ENCODE measurements around the gene KRTAP24-1. TPM values are rescaled to one million over a fixed set of nuclear protein-coding genes. Genes with fewer than 3 reads are reported as not detected.

KRTAP24-1 gene
- total RNA-seq, 1 donor from 2014 or later = not detected

- Histone ChIP-seq H3K36me3 (no peaks in the 10 kb centered on the region), H3K27me3 (ENCODE audit: low read depth) (no peaks in the 10 kb centered on the region), H3K27ac (replicated peaks) (no peak overlapping the region), H3K4me1 (no peaks in the 10 kb centered on the region), H3K9me3 (replicated peaks) (no peaks in the 10 kb centered on the region), H3K4me3 (no peak overlapping the region)
- DNase-seq = no peak
- no peak for TF ChIP-seq CTCF (IDR thresholded peaks at IDR 0.05; ENCODE audit: borderline replicate concordance)
- intact Hi-C loops (cut with micrococcal nuclease) = no loop called here
These were observed 44.6 kb downstream of the KRTAP24-1 start for GRCh38 chr21:30238168-30238567.

- Histone ChIP-seq H3K36me3 (no peaks in the 10 kb centered on the region), H3K9me3 (replicated peaks) (peaks cover 7% of the 10 kb centered on the region), H3K4me3 (no peak overlapping the region), H3K4me1 (no peaks in the 10 kb centered on the region), H3K27me3 (ENCODE audit: low read depth) (no peaks in the 10 kb centered on the region), H3K27ac (replicated peaks) (no peak overlapping the region)
- DNase-seq = no peak
- TF ChIP-seq CTCF (IDR thresholded peaks at IDR 0.05; ENCODE audit: borderline replicate concordance) = no peak
- intact Hi-C loops (cut with micrococcal nuclease) = no loop called here
These were observed 48.1 kb downstream of the KRTAP24-1 start for GRCh38 chr21:30234643-30235042.

GRCh38 chr21:30234050-30234449 is 48.7 kb downstream of the KRTAP24-1 start:
- Histone ChIP-seq H3K27me3 (ENCODE audit: low read depth) (no peaks in the 10 kb centered on the region), H3K27ac (replicated peaks) (no peak overlapping the region), H3K4me3 (no peak overlapping the region), H3K4me1 (no peaks in the 10 kb centered on the region), H3K9me3 (replicated peaks) (peaks cover 7% of the 10 kb centered on the region), H3K36me3 (no peaks in the 10 kb centered on the region)
- intact Hi-C loops (cut with micrococcal nuclease) = no loop called here
- no peak for TF ChIP-seq CTCF (IDR thresholded peaks at IDR 0.05; ENCODE audit: borderline replicate concordance)
- DNase-seq = no peak

GRCh38 chr21:30233228-30234020 is 49.3 kb downstream of the KRTAP24-1 start:
- no peak for TF ChIP-seq CTCF (IDR thresholded peaks at IDR 0.05; ENCODE audit: borderline replicate concordance)
- Histone ChIP-seq H3K36me3 (no peaks in the 10 kb centered on the region), H3K4me1 (peaks cover under 1% of the 10 kb centered on the region), H3K27ac (replicated peaks) (no peak overlapping the region), H3K4me3 (no peak overlapping the region), H3K27me3 (ENCODE audit: low read depth) (no peaks in the 10 kb centered on the region), H3K9me3 (replicated peaks) (peaks cover 7% of the 10 kb centered on the region)
- intact Hi-C loops (cut with micrococcal nuclease) = no loop called here
- no peak for DNase-seq

- no peaks in the 10 kb centered on the region for H3K27me3 ChIP-seq (ENCODE audit: low read depth)
- no peaks in the 10 kb centered on the region for H3K36me3 ChIP-seq
- no peak for TF ChIP-seq CTCF (IDR thresholded peaks at IDR 0.05; ENCODE audit: borderline replicate concordance)
- peaks cover 7% of the 10 kb centered on the region for H3K9me3 ChIP-seq (replicated peaks)
- no peak overlapping the region for H3K27ac ChIP-seq (replicated peaks)
- peaks cover 13% of the 10 kb centered on the region for H3K4me1 ChIP-seq
- intact Hi-C loops (cut with micrococcal nuclease) = no loop called here
- DNase-seq = no peak
- H3K4me3 ChIP-seq = no peak overlapping the region
These were observed 50.7 kb downstream of the KRTAP24-1 start for GRCh38 chr21:30232011-30232410.

Other genes with a start within 250 kb of the KRTAP24-1 start
- gene CLDN17, start 116.1 kb downstream of the KRTAP24-1 start, total RNA-seq = not detected
- not detected for gene CLDN8, start 66.9 kb downstream of the KRTAP24-1 start, total RNA-seq
- gene KRTAP25-1, start 6.6 kb upstream of the KRTAP24-1 start, total RNA-seq = not detected
- not detected for gene KRTAP26-1, start 37.4 kb upstream of the KRTAP24-1 start, total RNA-seq
- gene KRTAP27-1, start 54.7 kb upstream of the KRTAP24-1 start, total RNA-seq = not detected
- not detected for gene KRTAP23-1, start 65.7 kb upstream of the KRTAP24-1 start, total RNA-seq
- gene KRTAP13-2, start 89.3 kb upstream of the KRTAP24-1 start, total RNA-seq = not detected
- gene KRTAP13-1, start 113.1 kb upstream of the KRTAP24-1 start, total RNA-seq = not detected
- gene KRTAP13-3, start 143.0 kb upstream of the KRTAP24-1 start, total RNA-seq = not detected
- gene KRTAP13-4, start 147.3 kb upstream of the KRTAP24-1 start, total RNA-seq = not detected
- not detected for gene KRTAP15-1, start 157.3 kb upstream of the KRTAP24-1 start, total RNA-seq
- gene KRTAP19-1, start 197.4 kb upstream of the KRTAP24-1 start, total RNA-seq = not detected
- not detected for gene KRTAP19-2, start 204.5 kb upstream of the KRTAP24-1 start, total RNA-seq
- not detected for gene KRTAP19-3, start 209.1 kb upstream of the KRTAP24-1 start, total RNA-seq
- gene KRTAP19-4, start 214.2 kb upstream of the KRTAP24-1 start, total RNA-seq = not detected
- not detected for gene KRTAP19-5, start 219.2 kb upstream of the KRTAP24-1 start, total RNA-seq